ENCODE results near the gene MARK3. TPM values are rescaled to one million over a fixed set of nuclear protein-coding genes. Genes with fewer than 3 reads are reported as not detected.

The MARK3 gene
- total RNA-seq, 1 experiment from 2014 or later: 81.9 TPM

- Mint-ChIP-seq H3K9me3 (no peaks in the 10 kb centered on the region), H3K4me3 (no peak overlapping the region), H3K36me3 (ENCODE audit: insufficient read depth in 1 of 3, low read depth in 3 of 3) (peaks cover 11 to 19% (median 18%) of the 10 kb centered on the region in 3 experiments), H3K27me3 (ENCODE audit: low read depth) (no peaks in the 10 kb centered on the region; the same call in 1 of the 2 replicates), H3K27ac (peak overlapping the region in 2 of 3 experiments; percentile 59 to 69; a peak in 2 of 7 replicates), H3K4me1 (peaks cover 13 to 33% of the 10 kb centered on the region in 2 experiments)
- no peak overlapping the region for H2AFZ ChIP-seq (ENCODE audit: low read length)
- H3K23me2 ChIP-seq (ENCODE audit: insufficient read length, low read depth, low read length, poor library complexity, severe bottlenecking): peaks cover 6% of the 10 kb centered on the region
- H2BK120ac ChIP-seq (ENCODE audit: low read depth, low read length, poor library complexity, severe bottlenecking): no peak overlapping the region
- no peaks in the 10 kb centered on the region for H3K4me1 ChIP-seq (ENCODE audit: insufficient read depth, low read length)
- no peak overlapping the region for H2AK5ac ChIP-seq (ENCODE audit: insufficient read length, low read length)
- no peak for DNase-seq
- H3K9me3 ChIP-seq (ENCODE audit: control insufficient read depth, low read depth, low read length): no peaks in the 10 kb centered on the region
- no peak for TF ChIP-seq CTCF (conservative IDR thresholded peaks at IDR 0.05)
- H2BK5ac ChIP-seq (ENCODE audit: insufficient read length, low read length): no peak overlapping the region
- no peak overlapping the region for H3K9ac ChIP-seq (ENCODE audit: extremely low read depth, insufficient read length, low read length)
- H4K20me1 ChIP-seq (ENCODE audit: control insufficient read depth, insufficient read depth, insufficient read length): peaks cover 3% of the 10 kb centered on the region
- H4K8ac ChIP-seq (replicated peaks; ENCODE audit: insufficient read length, low read depth, low read length): no peak overlapping the region
- H3K4me2 ChIP-seq (ENCODE audit: insufficient read depth, insufficient read length, low read length): no peak overlapping the region
- H2BK15ac ChIP-seq (ENCODE audit: low read depth, low read length): no peak overlapping the region
- H2BK12ac ChIP-seq (ENCODE audit: insufficient read length, low read depth, low read length): no peak overlapping the region
- WGBS (ENCODE audit: extremely low coverage, insufficient read length, low lambda C conversion rate): no CpG with 5 or more reads among the region's 10 CpGs
- no peak overlapping the region for H3T11ph ChIP-seq (ENCODE audit: low read length)
- H3K14ac ChIP-seq (ENCODE audit: insufficient read depth, low read length): no peak overlapping the region
- H3K79me1 ChIP-seq (ENCODE audit: insufficient read depth, low read depth, low read length, poor library complexity, severe bottlenecking): no peaks in the 10 kb centered on the region
- H3K79me2 ChIP-seq (ENCODE audit: insufficient read depth, low read length): no peaks in the 10 kb centered on the region
- H3K4ac ChIP-seq (ENCODE audit: low read depth, low read length): no peak overlapping the region
- no peak overlapping the region for H3K23ac ChIP-seq (ENCODE audit: insufficient read length, low read depth, low read length)
- no peak overlapping the region for H4K5ac ChIP-seq (ENCODE audit: insufficient read length, low read depth, low read length)
- H3K18ac ChIP-seq (ENCODE audit: insufficient read length, low read depth, low read length): no peak overlapping the region
- H3K56ac ChIP-seq (ENCODE audit: insufficient read length, low read depth, low read length): no peak overlapping the region
- H4K91ac ChIP-seq (ENCODE audit: insufficient read length, low read depth, low read length): no peak overlapping the region
- no peaks in the 10 kb centered on the region for H3K27me3 ChIP-seq (ENCODE audit: insufficient read depth, low read length)
- H2BK20ac ChIP-seq (ENCODE audit: low read depth, low read length, poor library complexity, severe bottlenecking): no peak overlapping the region
- H3K27ac ChIP-seq (ENCODE audit: insufficient read length, low read depth, low read length): no peak overlapping the region
Observed at GRCh38 chr14:103517174-103517566, 132.0 kb downstream of the MARK3 start.

Measured in H9 (cell line).